Memory B cell (primary cell): ENCODE data around the gene DUOX2.
"Not testable (repeated sequence)": the region's sequence is repeated elsewhere in the genome, so short reads cannot be mapped to it uniquely, and the experiment has no call there.

ENCODE experiments used
- ATAC-seq: fragments of 150-1000 bp; cut with Tn5 transposase; 2 replicates; pipeline ENCODE4 v1.10.0; 2021; ENCODE audit warnings: low read depth, mild to moderate bottlenecking, moderate library complexity
- DNase-seq, 2 donors: peaks; one replicate each; pipeline ENCODE4 v3.0.0; 2022; ENCODE audit warnings: low spot score in 2 of 2
- H3K27ac Mint-ChIP-seq: one replicate; pipeline ENCODE4 v1.8.0; 2022; ENCODE audit warnings: mild to moderate bottlenecking, moderate library complexity, mixed read lengths
- H3K27me3 Mint-ChIP-seq: one replicate; pipeline ENCODE4 v1.8.0; 2022; ENCODE audit warnings: mixed read lengths
- H3K36me3 Mint-ChIP-seq: one replicate; pipeline ENCODE4 v1.8.0; 2022; ENCODE audit warnings: mild to moderate bottlenecking, mixed read lengths
- H3K4me1 Mint-ChIP-seq: one replicate; pipeline ENCODE4 v1.8.0; 2022; ENCODE audit warnings: mixed read lengths
- H3K4me3 Mint-ChIP-seq: one replicate; pipeline ENCODE4 v1.8.0; 2022; ENCODE audit warnings: mild to moderate bottlenecking, moderate library complexity, mixed read lengths
- H3K9me3 Mint-ChIP-seq: one replicate; pipeline ENCODE4 v1.8.0; 2022; ENCODE audit warnings: mixed read lengths

The DUOX2 gene

DNA sequence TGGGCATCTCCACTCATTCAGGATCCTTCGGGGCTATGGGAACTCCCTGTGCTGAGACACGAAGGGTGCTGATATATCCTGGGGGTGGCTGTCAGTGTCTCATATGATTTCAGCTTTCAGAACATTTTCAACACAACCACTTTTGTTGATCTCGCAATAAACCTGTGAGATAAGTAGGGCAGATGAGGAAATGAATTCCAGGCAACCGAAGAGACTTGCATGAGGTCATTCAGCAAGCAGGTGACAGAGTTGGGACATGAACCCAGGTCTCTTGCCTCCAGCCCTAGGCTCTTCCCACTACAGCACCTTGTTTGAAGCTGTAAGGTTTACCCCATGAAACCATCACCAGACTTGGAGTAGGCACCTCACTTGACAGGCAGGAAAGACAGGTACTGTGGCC lies 32.4 kb upstream of the DUOX2 start:
- peaks cover 2% of the 10 kb centered on the region for H3K4me1 Mint-ChIP-seq
- no peak overlapping the region for H3K4me3 Mint-ChIP-seq
- H3K9me3 Mint-ChIP-seq = no peaks in the 10 kb centered on the region
- H3K27me3 Mint-ChIP-seq = no peaks in the 10 kb centered on the region
- DNase-seq = no peak
- no peaks in the 10 kb centered on the region for H3K36me3 Mint-ChIP-seq
- ATAC-seq = no peak
- no peak overlapping the region for H3K27ac Mint-ChIP-seq

DNA sequence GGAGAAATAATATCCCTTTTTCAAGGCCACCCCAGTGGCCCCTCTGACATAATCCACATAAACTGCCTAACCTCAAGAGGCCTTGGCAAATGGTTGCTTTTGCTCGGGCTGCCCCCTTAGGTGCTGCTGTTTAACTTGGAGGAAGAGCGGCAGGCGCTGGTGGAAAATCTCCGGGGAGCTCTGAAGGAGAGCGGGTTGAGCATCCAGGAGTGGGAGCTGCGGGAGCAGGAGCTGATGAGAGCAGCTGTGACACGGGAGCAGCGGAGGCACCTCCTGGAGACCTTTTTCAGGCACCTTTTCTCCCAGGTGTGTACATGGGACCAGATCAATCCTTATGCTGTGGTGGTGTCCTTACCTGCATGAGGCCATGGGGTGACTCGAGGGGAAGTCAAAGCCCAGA lies 30.8 kb upstream of the DUOX2 start:
- H3K27ac Mint-ChIP-seq = no peak overlapping the region
- peaks cover 2% of the 10 kb centered on the region for H3K4me1 Mint-ChIP-seq
- H3K9me3 Mint-ChIP-seq = no peaks in the 10 kb centered on the region
- H3K36me3 Mint-ChIP-seq = no peaks in the 10 kb centered on the region
- no peak overlapping the region for H3K4me3 Mint-ChIP-seq
- DNase-seq (no peak), ATAC-seq (no peak)
- H3K27me3 Mint-ChIP-seq = no peaks in the 10 kb centered on the region

DNA sequence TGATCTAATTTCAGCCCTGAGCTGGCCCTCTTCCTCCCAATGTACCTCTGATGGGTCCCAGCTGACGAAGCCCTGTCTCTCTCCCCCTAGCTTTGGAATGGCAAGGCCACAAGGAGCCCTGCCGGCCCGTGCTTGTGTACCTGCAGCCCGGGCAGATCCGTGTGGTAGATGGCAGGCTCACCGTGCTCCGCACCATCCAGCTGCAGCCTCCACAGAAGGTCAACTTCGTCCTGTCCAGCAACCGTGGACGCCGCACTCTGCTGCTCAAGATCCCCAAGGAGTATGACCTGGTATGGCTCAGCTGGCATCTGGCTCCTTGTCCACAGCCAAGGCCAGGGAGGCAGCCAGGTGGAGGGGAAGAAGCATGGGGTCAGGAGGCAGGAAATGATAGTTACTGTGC lies 30.0 kb upstream of the DUOX2 start:
- no peak overlapping the region for H3K4me3 Mint-ChIP-seq
- H3K36me3 Mint-ChIP-seq = no peaks in the 10 kb centered on the region
- no peak for ATAC-seq

DNA sequence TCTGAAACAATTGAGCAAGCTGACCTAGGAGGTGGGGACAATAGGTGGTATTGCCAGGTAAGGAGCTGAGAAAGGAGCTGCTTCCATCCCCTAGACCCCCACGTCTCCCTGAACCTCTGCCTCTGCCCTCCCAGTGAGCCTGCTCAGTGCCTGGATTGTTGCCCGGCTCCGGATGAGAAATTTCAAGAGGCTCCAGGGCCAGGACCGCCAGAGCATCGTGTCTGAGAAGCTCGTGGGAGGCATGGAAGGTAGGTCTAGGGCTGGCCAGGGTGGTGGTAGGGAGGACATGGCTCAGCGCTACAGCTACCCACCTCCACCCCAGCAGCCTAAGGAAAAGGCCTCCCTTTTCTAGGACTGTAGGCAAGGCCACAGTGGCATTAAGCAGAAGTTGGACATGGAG lies 29.1 kb upstream of the DUOX2 start:
- H3K27ac Mint-ChIP-seq = no peak overlapping the region
- H3K4me3 Mint-ChIP-seq = no peak overlapping the region
- H3K9me3 Mint-ChIP-seq = no peaks in the 10 kb centered on the region
- DNase-seq (no peak), ATAC-seq (no peak)
- peaks cover 2% of the 10 kb centered on the region for H3K4me1 Mint-ChIP-seq
- no peaks in the 10 kb centered on the region for H3K27me3 Mint-ChIP-seq
- H3K36me3 Mint-ChIP-seq = no peaks in the 10 kb centered on the region

More for the DNA sequence above, 30.0 kb upstream of the DUOX2 start:
- Mint-ChIP-seq H3K9me3 (no peaks in the 10 kb centered on the region), H3K27ac (no peak overlapping the region), H3K4me1 (peaks cover 2% of the 10 kb centered on the region), H3K27me3 (no peaks in the 10 kb centered on the region)
- DNase-seq = no peak

DNA sequence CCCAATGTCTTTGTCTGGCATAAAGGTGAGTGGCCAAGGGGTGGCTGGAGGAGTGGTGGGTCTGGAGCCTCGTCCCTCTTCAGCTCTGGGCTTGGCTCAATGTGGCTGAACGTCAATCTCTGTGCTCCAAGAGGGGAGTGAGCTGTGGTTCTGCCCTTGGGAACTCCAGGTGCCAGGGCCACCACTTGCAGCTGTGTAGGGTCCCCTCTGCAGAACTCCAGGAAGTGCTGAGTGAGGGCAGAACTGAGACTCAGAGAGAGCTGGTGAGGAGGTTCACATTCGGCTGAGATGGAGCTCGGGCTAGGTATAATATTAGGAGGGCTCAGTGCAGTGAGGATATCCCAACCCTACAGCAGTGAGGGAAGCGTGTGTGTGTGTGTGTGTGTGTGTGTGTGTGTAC lies 27.4 kb upstream of the DUOX2 start:
- H3K27ac Mint-ChIP-seq = no peak overlapping the region
- ATAC-seq = no peak
- no peak overlapping the region for H3K4me3 Mint-ChIP-seq
- H3K9me3 Mint-ChIP-seq = no peaks in the 10 kb centered on the region
- H3K4me1 Mint-ChIP-seq = peaks cover 2% of the 10 kb centered on the region
- H3K36me3 Mint-ChIP-seq = no peaks in the 10 kb centered on the region
- DNase-seq = no peak
- H3K27me3 Mint-ChIP-seq = peaks cover 2% of the 10 kb centered on the region

DNA sequence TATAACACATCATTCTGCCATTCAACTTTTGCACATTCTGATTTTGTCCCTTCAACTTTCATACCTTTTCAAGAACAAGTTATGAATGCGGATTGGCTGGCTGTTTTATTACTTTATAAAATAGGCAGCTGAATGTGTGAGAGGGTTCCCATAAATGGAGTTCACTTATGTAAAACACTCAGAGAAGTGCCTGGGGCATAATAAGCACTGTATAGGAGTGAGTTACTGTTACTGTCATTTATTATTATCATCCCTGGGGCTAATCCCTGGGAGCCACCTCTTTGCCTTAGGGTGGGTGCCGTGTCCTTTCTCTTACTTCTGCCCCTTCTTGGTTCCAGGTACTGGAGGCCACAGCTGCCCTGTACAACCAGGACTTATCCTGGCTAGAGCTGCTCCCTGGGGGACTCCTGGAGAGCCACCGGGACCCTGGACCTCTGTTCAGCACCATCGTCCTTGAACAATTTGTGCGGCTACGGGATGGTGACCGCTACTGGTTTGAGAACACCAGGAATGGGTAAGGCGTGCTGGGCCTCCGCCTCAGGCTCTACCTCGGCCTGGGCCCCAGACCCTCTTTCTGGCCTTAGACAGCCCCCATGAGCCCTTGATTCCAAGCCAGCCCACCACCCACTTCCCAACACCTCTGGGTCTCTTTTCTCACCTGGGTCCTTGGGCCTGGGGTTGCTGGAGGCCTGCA lies 26.7 kb upstream of the DUOX2 start:
- H3K36me3 Mint-ChIP-seq = no peaks in the 10 kb centered on the region
- H3K4me1 Mint-ChIP-seq = no peaks in the 10 kb centered on the region
- peaks cover 4% of the 10 kb centered on the region for H3K27me3 Mint-ChIP-seq
- ATAC-seq (no peak), DNase-seq (no peak)
- no peaks in the 10 kb centered on the region for H3K9me3 Mint-ChIP-seq
- H3K4me3 Mint-ChIP-seq = no peak overlapping the region
- H3K27ac Mint-ChIP-seq = no peak overlapping the region

DNA sequence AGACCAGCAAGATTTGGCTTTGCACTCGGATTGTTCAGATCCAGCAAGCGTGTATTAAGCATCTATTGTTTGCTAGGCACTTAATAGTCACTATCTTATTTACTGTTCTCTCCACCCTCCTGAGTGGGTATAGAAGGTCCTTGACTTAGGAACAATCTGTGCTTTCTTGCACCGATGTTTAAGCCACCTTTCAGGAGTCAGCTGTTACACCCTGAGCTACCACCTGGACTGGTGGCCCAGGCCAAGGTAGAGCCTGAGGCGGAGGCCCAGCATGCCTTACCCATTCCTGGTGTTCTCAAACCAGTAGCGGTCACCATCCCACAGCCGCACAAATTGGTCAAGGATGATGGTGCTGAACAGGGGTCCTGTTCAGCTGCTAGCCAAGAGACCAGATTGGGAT lies 25.8 kb upstream of the DUOX2 start:
- no peak for DNase-seq
- Mint-ChIP-seq H3K27ac (no peak overlapping the region), H3K4me1 (peaks cover 3% of the 10 kb centered on the region), H3K4me3 (no peak overlapping the region), H3K27me3 (peaks cover 5% of the 10 kb centered on the region), H3K36me3 (no peaks in the 10 kb centered on the region), H3K9me3 (no peaks in the 10 kb centered on the region)
- no peak for ATAC-seq

DNA sequence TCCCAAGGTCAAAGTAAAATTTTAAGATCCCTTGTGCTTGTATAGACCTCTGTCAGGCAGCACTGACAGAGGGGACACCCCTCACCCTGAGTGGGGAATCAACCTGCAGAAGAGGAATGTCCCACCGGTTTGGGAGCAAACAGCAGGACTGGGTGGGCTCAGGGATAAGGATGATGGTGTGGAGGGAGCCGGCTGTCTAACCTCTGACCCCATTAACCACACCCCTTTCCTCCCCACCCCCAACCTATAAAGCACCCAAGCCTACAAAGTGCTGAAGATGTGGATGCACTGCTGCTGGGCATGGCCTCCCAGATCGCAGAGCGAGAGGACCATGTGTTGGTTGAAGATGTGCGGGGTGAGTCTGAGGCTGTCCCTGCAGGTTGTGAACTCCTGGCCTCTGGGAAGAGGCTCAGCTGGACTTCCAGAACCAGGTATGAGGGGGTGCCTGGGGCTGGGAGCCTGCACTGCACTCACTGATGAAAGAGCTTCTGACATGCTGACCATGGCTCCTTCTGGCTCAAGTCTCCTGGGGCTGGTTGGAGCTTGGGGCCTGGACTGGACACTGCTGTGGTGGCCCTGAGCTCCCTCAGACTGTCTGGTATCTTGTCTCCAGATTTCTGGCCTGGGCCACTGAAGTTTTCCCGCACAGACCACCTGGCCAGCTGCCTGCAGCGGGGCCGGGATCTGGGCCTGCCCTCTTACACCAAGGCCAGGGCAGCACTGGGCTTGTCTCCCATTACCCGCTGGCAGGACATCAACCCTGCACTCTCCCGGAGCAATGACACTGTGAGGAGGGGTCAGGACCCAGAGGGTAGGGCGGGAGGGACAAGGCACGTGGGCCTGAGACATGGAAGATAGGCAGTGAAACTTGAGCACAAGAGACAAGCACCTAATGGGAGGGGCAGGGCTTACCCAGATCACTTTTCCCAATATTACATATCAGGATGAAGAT lies 25.1 kb upstream of the DUOX2 start:
- H3K4me3 Mint-ChIP-seq = no peak overlapping the region
- H3K36me3 Mint-ChIP-seq = no peaks in the 10 kb centered on the region
- no peak for ATAC-seq
- H3K9me3 Mint-ChIP-seq = no peaks in the 10 kb centered on the region
- no peak overlapping the region for H3K27ac Mint-ChIP-seq
- peaks cover 8% of the 10 kb centered on the region for H3K4me1 Mint-ChIP-seq
- peaks cover 10% of the 10 kb centered on the region for H3K27me3 Mint-ChIP-seq
- DNase-seq = no peak

DNA sequence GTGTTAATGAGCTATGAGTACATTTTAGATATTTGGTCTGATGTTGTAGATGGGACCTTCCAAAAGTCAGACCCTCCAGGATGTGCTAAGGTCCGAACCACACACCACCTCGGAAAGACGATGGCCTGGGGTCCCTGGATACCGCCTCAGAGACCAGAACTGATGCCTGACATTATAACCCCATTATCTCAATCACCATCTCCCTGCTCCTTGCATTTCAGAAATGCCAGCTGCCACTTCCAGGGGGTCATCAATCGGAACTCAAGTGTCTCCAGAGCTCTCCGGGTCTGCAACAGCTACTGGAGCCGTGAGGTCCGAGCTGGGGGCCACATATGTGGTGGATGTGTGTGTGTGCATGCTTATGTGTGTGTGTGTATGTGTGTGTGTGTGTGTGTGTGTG lies 23.7 kb upstream of the DUOX2 start:
- DNase-seq (no peak), ATAC-seq (no peak)
- Mint-ChIP-seq H3K27ac (no peak overlapping the region), H3K4me1 (peaks cover 8% of the 10 kb centered on the region), H3K27me3 (peaks cover 15% of the 10 kb centered on the region), H3K36me3 (no peaks in the 10 kb centered on the region), H3K4me3 (no peak overlapping the region), H3K9me3 (no peaks in the 10 kb centered on the region)

DNA sequence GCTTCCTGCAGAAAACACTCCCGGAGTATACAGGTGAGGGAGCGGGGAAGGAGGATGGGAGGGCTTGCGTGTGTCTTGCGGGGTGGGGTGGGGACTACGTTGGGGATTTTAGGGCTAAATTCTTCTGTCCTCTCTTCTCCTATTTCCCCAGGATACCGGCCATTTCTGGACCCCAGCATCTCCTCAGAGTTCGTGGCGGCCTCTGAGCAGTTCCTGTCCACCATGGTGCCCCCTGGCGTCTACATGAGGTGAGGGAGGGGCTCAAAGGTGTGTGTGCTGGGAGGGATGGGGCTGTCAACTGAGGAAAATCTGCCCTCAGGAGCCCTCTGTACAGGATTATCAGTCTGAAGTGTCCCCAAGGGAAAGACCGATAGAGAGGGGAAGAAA lies 22.4 kb upstream of the DUOX2 start:
- ATAC-seq = peak; percentile 46
- no peaks in the 10 kb centered on the region for H3K9me3 Mint-ChIP-seq
- peak overlapping the region; percentile 56 for H3K4me3 Mint-ChIP-seq

DNA sequence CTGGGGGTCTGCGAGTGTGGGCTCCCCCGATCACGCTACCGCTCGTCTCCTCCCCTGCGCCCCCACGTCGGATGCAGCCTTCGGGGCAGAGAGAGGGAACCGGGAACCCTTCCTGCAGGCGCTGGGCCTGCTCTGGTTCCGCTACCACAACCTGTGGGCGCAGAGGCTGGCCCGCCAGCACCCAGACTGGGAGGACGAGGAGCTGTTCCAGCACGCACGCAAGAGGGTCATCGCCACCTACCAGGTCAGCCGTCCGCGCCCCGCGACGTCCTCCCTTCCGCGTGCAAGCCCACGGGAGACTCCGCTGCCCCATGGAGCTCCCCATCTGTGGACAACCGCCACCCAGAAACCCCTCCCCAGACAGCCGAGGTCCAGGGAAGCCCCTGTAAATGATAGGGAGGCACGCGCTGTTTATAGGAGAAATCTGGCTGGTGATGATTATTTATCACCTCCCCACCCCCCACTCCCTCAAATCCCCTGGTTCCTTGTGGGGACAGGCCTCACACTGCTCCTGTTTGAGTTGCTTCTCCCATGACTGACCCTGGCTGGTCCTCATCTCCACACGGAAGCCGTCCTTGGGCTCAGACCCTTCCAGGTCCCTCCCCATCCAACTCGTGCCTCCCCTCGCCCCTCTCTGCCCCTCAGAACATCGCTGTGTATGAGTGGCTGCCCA lies 21.9 kb upstream of the DUOX2 start:
- DNase-seq, H3K27ac Mint-ChIP-seq, H3K36me3 Mint-ChIP-seq, ATAC-seq, H3K9me3 Mint-ChIP-seq, H3K4me1 Mint-ChIP-seq: not testable (repeated sequence)
- H3K4me3 Mint-ChIP-seq = peak overlapping the region; percentile 56
- peaks cover 17% of the 10 kb centered on the region for H3K27me3 Mint-ChIP-seq

More for the DNA sequence above, 22.4 kb upstream of the DUOX2 start:
- H3K27ac Mint-ChIP-seq = no peak overlapping the region
- H3K27me3 Mint-ChIP-seq = peaks cover 15% of the 10 kb centered on the region
- DNase-seq = no peak
- peaks cover 8% of the 10 kb centered on the region for H3K4me1 Mint-ChIP-seq
- H3K36me3 Mint-ChIP-seq = no peaks in the 10 kb centered on the region

DNA sequence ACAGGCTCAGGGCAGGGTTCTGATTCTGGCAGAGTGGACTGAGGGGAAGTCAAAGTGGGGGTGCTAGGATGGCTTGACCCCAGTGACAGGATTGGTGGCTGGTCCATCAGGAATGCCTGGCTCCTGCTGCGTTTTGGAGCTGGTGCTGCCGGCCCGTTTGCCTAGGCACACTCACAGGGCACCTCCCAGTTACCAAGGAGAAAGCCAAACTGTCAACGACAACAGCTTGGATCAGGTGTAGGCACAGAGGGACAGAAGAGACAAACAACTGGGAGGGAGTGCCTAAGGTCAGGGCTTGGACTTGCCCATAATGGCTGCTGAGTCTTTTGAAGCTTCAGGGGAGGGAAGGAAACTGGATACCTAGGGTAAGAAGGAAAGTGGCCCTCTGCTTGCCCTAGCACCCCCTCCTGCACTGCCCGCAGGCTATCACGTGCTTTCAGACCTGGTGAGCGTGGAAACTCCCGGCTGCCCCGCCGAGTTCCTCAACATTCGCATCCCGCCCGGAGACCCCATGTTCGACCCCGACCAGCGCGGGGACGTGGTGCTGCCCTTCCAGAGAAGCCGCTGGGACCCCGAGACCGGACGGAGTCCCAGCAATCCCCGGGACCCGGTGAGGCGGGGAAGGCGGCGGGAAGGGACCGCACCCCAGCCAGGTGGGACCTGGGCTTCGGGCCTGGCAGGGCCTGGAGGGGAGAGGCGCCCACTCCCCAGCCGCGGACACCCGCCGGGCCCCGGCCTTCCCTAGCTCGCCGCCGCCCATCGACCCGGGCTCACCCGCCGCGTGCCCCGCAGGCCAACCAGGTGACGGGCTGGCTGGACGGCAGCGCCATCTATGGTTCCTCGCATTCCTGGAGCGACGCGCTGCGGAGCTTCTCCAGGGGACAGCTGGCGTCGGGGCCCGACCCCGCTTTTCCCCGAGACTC lies 21.0 kb upstream of the DUOX2 start:
- H3K4me3 Mint-ChIP-seq = peak overlapping the region; percentile 65
- peak overlapping the region; percentile 25 for H3K27ac Mint-ChIP-seq
- ATAC-seq (peak; percentile 63), DNase-seq (no peak)
- H3K36me3 Mint-ChIP-seq = no peaks in the 10 kb centered on the region
- peaks cover 8% of the 10 kb centered on the region for H3K4me1 Mint-ChIP-seq
- H3K27me3 Mint-ChIP-seq = peaks cover 20% of the 10 kb centered on the region
- H3K9me3 Mint-ChIP-seq = no peaks in the 10 kb centered on the region

DNA sequence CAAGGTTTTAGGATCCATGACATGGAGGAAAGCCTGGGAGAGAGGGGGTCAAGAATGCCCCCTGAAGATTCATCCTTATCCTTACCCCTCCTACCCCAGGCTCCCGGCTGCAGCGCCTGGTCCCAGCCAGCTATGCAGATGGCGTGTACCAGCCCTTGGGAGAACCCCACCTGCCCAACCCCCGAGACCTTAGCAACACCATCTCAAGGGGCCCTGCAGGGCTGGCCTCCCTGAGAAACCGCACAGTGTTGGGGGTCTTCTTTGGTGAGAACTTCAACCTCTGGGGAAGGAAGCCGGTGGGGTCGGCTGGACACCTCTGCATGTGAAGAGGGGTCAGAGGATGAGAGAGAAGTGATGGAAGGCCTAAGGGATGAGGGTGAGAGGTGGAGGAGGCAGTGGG lies 20.1 kb upstream of the DUOX2 start:
- Mint-ChIP-seq H3K27ac (no peak overlapping the region), H3K36me3 (no peaks in the 10 kb centered on the region), H3K4me3 (peak overlapping the region; percentile 65), H3K27me3 (peaks cover 21% of the 10 kb centered on the region), H3K4me1 (peaks cover 8% of the 10 kb centered on the region), H3K9me3 (no peaks in the 10 kb centered on the region)
- ATAC-seq (no peak), DNase-seq (no peak)
